Progenitor cell of endocrine pancreas (in vitro differentiated cells): Measurements from ENCODE around the gene IFIT2. TPM values are rescaled to one million over a fixed set of nuclear protein-coding genes. Genes with fewer than 3 reads are reported as not detected.
"Not testable (repeated sequence)": the region's sequence is repeated elsewhere in the genome, so short reads cannot be mapped to it uniquely, and the experiment has no call there.

Source experiments
- DNase-seq: peaks from one replicate; pipeline ENCODE4 v3.0.0; 2021; ENCODE audit warnings: low spot score; ENCODE audit not compliant: unreplicated experiment
- H3K27ac Mint-ChIP-seq: 2 replicates; pipeline ENCODE4 v1.8.0; 2021; ENCODE audit warnings: mild to moderate bottlenecking, moderate library complexity, mixed read lengths
- H3K27me3 Mint-ChIP-seq: 2 replicates; pipeline ENCODE4 v1.8.0; 2021; ENCODE audit warnings: mixed read lengths
- H3K36me3 Mint-ChIP-seq: 2 replicates; pipeline ENCODE4 v1.8.0; 2022; ENCODE audit warnings: mixed read lengths; ENCODE audit not compliant: insufficient read depth
- H3K4me1 Mint-ChIP-seq: 2 replicates; pipeline ENCODE4 v1.8.0; 2021; ENCODE audit warnings: low read depth, mixed read lengths
- H3K4me3 Mint-ChIP-seq: 2 replicates; pipeline ENCODE4 v1.8.0; 2021; ENCODE audit warnings: low read depth, mild to moderate bottlenecking, moderate library complexity, mixed read lengths
- H3K9me3 Mint-ChIP-seq: 2 replicates; pipeline ENCODE4 v1.8.0; 2021; ENCODE audit warnings: low read depth, mixed read lengths
- total RNA-seq: library from RNA; stranded (reverse); gene quantifications from 2 replicates; pipeline ENCODE4 v1.2.1, GENCODE V29; 2021
- TF ChIP-seq, protein P1 (sequence below): fragments of 200-600 bp; sonication (generic); IDR thresholded peaks from one replicate; pipeline ENCODE4 v1.5.0; 2021; ENCODE audit warnings: antibody characterized with exemption, mild to moderate bottlenecking; ENCODE audit not compliant: unreplicated experiment

The IFIT2 gene
- total RNA-seq, 1 donor from 2014 or later: not detected

DNA sequence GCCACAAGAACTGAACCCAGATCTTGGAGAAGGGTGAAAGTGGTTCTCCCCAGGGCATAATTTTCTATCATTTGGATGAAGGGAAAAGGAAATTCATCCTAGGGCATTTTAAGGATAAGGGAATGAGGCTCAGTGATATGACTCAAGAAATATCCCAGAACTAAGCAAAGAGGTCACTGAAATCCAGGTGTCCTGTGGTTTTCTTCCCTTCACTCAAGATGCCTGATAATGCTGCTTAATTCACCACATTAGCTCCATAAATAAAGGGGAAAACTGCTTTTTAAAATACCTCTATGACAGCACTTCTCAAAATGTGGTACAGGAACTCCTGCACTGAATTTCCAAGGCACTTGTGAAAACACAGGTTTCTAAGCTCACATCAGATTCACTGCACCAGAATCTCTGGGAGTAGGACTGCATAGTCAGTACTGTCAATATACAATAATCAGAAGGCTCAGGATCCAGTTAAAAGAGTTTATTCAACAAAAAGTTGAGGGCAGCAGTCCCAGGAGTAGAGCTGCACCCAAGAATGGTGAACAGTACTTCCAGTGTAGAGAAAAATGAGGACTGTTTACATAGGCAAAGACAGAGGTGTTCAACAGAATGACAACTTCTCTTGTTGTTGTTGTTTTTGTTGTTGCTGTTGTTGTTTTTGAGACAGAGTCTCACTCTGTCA lies 28.8 kb downstream of the IFIT2 start:
- TF ChIP-seq, protein P1, sequence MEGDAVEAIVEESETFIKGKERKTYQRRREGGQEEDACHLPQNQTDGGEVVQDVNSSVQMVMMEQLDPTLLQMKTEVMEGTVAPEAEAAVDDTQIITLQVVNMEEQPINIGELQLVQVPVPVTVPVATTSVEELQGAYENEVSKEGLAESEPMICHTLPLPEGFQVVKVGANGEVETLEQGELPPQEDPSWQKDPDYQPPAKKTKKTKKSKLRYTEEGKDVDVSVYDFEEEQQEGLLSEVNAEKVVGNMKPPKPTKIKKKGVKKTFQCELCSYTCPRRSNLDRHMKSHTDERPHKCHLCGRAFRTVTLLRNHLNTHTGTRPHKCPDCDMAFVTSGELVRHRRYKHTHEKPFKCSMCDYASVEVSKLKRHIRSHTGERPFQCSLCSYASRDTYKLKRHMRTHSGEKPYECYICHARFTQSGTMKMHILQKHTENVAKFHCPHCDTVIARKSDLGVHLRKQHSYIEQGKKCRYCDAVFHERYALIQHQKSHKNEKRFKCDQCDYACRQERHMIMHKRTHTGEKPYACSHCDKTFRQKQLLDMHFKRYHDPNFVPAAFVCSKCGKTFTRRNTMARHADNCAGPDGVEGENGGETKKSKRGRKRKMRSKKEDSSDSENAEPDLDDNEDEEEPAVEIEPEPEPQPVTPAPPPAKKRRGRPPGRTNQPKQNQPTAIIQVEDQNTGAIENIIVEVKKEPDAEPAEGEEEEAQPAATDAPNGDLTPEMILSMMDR: no peak
- peaks cover 3% of the 10 kb centered on the region for H3K9me3 Mint-ChIP-seq
- no peaks in the 10 kb centered on the region for H3K27me3 Mint-ChIP-seq
- no peak for DNase-seq
- H3K36me3 Mint-ChIP-seq: no peaks in the 10 kb centered on the region
- H3K4me3 Mint-ChIP-seq: no peak overlapping the region
- no peak overlapping the region for H3K27ac Mint-ChIP-seq
- H3K4me1 Mint-ChIP-seq: peaks cover 29% of the 10 kb centered on the region

DNA sequence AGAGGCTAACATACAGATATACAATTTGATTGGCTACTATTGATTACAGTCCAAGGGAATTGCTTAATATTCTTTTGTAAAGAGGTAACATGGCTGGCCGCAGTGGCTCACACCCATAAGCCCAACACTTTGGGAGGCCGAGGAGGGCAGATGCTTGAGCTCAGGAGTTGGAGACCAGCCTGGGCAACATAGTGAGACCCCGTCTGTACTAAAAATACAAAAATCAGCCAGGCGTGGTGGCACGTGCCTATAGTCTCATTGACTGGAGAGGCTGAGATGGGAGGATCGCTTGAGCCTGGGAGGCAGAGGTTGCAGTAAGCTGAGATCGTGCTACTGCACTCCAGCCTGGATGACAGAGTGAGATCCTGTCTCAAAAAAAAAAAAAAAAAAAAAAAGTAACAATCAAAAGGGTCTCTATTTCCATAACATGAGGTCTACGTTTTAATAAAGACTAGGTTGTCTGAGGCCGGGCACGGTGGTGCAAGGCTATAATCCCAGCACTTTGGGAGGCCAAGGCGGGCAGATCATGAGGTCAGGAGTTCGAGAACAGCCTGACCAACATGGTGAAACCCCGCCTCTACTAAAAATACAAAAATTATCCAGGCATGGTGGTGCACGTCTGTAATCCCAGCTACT lies 29.8 kb downstream of the IFIT2 start:
- Mint-ChIP-seq H3K4me1 (peaks cover 29% of the 10 kb centered on the region), H3K27ac (peak overlapping the region; percentile 52)
- H3K36me3 Mint-ChIP-seq, H3K4me3 Mint-ChIP-seq, DNase-seq, H3K27me3 Mint-ChIP-seq, H3K9me3 Mint-ChIP-seq: not testable (repeated sequence)

DNA sequence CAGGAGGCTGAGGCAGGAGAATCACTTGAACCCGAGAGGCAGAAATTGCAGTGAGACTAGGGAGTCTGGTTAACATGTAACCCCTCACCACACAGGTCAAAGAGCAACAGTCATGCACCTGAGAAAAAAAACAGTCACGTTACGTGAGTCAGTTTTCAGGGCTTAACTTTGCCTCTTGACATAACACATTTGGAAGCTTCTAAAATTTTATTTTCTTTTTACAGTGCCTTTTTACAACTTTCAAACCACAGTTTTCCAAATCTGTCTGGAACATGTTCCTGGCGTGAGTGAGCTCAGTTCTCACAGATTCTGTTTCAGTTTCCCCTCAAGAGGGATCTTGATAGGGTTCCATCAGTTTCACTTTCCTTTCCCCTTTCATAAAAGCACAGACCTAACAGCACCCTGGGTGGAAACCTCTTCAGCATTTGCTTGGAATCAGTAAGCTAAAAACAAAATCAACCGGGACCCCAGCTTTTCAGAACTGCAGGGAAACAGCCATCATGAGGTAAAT lies 30.3 kb downstream of the IFIT2 start:
- Mint-ChIP-seq H3K4me3 (no peak overlapping the region), H3K9me3 (peaks cover 3% of the 10 kb centered on the region), H3K27me3 (no peaks in the 10 kb centered on the region), H3K36me3 (no peaks in the 10 kb centered on the region), H3K4me1 (peaks cover 29% of the 10 kb centered on the region), H3K27ac (peak overlapping the region; percentile 88)
- TF ChIP-seq, protein P1: no peak
- no peak for DNase-seq

DNA sequence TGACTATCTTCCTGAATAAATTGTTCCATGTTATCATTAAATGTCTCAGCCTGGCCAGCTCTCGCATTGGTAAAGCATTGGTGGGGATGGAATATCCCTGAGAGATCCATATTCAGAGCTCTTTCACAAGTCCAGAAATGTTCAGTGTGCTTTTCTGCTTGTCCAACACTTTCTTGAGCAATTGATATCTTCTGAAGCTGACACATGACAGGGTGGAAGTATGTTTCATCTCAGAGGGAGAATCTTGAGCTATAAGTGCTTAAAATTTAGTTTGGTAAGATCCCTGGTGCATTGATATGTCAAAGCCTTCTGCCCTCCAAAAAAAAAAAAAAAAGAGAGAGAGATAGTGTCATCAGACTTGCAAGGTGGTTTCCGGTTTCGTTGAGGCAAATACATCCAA lies 33.4 kb downstream of the IFIT2 start:
- DNase-seq: no peak
- TF ChIP-seq, protein P1: no peak
- Mint-ChIP-seq H3K36me3 (no peaks in the 10 kb centered on the region), H3K27ac (no peak overlapping the region), H3K4me1 (peaks cover 18% of the 10 kb centered on the region), H3K9me3 (no peaks in the 10 kb centered on the region), H3K4me3 (no peak overlapping the region), H3K27me3 (no peaks in the 10 kb centered on the region)

DNA sequence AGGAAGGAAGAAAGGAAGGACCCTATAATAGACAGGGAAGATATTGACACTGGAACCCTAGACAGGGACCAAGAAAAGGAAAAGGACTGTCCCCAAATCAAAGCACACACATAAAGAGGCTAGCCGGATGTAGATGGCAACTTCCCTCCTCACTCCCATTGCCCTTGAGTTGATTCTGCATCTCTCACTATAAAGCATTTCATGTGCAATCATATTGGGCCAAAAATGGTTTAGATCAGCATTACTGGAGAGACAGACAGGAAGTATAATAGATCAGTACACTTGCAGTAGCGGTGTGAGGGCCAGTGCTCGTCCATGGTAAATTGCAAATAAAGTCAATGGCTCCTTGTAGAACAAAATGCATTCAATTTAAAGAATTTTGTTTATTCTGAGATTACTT lies 34.4 kb downstream of the IFIT2 start:
- DNase-seq: no peak
- no peak overlapping the region for H3K4me3 Mint-ChIP-seq
- H3K27ac Mint-ChIP-seq: no peak overlapping the region
- no peaks in the 10 kb centered on the region for H3K9me3 Mint-ChIP-seq
- no peaks in the 10 kb centered on the region for H3K27me3 Mint-ChIP-seq
- TF ChIP-seq, protein P1: no peak
- H3K4me1 Mint-ChIP-seq: peaks cover 18% of the 10 kb centered on the region
- H3K36me3 Mint-ChIP-seq: no peaks in the 10 kb centered on the region

DNA sequence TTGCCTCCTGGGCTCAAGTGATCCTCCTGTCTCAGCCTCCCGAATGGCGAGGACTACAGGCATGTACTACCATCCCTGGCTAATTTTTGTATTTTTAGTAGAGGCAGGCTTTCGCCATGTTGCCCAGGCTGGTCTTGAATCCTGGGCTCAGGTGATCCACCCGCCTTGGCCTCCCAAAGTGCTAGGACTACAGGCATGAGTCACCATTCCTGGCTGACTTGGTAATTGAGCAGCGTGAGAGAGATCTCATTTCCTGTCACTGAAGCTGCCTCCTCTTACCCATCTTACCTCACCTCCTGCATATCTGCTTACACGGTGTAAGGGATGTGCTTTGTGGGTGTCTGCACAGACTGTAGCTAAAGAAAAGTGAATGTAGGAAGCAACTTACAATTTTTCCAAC lies 35.6 kb downstream of the IFIT2 start:
- H3K4me3 Mint-ChIP-seq: no peak overlapping the region
- H3K36me3 Mint-ChIP-seq: no peaks in the 10 kb centered on the region

More for the DNA sequence above, 35.6 kb downstream of the IFIT2 start:
- Mint-ChIP-seq H3K4me1 (peaks cover 12% of the 10 kb centered on the region), H3K27me3 (no peaks in the 10 kb centered on the region), H3K27ac (no peak overlapping the region), H3K9me3 (no peaks in the 10 kb centered on the region)
- DNase-seq: no peak
- TF ChIP-seq, protein P1: no peak
